ENCODE results near the gene CPXM2.

DNA sequence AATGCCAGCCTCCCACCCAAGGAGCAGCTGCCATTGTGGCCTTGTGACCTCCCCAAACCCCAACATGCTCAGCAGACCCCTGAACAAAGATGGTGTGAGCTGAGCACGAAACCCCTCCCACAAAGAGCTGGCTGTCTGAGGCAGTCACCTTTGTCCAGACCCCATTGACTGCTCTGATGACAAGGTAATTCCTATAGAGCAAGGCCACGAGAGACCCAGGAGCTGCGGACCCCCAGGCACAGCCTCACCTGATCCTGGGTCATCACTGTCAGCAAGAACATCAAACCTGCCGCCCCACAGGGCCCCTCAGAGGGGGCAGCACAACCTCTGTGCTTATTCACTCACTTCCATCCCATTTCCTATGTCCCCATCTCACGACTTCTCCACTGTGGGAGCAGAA, 102.6 kb downstream of the CPXM2 start:
- TF ChIP-seq, protein P1, sequence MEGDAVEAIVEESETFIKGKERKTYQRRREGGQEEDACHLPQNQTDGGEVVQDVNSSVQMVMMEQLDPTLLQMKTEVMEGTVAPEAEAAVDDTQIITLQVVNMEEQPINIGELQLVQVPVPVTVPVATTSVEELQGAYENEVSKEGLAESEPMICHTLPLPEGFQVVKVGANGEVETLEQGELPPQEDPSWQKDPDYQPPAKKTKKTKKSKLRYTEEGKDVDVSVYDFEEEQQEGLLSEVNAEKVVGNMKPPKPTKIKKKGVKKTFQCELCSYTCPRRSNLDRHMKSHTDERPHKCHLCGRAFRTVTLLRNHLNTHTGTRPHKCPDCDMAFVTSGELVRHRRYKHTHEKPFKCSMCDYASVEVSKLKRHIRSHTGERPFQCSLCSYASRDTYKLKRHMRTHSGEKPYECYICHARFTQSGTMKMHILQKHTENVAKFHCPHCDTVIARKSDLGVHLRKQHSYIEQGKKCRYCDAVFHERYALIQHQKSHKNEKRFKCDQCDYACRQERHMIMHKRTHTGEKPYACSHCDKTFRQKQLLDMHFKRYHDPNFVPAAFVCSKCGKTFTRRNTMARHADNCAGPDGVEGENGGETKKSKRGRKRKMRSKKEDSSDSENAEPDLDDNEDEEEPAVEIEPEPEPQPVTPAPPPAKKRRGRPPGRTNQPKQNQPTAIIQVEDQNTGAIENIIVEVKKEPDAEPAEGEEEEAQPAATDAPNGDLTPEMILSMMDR (IDR thresholded peaks at IDR 0.05; ENCODE audit: insufficient read depth, low read length): no peak
- no peak for TF ChIP-seq POLR2AphosphoS5 (IDR thresholded peaks at IDR 0.05; ENCODE audit: low read depth)
- TF ChIP-seq, protein P2, sequence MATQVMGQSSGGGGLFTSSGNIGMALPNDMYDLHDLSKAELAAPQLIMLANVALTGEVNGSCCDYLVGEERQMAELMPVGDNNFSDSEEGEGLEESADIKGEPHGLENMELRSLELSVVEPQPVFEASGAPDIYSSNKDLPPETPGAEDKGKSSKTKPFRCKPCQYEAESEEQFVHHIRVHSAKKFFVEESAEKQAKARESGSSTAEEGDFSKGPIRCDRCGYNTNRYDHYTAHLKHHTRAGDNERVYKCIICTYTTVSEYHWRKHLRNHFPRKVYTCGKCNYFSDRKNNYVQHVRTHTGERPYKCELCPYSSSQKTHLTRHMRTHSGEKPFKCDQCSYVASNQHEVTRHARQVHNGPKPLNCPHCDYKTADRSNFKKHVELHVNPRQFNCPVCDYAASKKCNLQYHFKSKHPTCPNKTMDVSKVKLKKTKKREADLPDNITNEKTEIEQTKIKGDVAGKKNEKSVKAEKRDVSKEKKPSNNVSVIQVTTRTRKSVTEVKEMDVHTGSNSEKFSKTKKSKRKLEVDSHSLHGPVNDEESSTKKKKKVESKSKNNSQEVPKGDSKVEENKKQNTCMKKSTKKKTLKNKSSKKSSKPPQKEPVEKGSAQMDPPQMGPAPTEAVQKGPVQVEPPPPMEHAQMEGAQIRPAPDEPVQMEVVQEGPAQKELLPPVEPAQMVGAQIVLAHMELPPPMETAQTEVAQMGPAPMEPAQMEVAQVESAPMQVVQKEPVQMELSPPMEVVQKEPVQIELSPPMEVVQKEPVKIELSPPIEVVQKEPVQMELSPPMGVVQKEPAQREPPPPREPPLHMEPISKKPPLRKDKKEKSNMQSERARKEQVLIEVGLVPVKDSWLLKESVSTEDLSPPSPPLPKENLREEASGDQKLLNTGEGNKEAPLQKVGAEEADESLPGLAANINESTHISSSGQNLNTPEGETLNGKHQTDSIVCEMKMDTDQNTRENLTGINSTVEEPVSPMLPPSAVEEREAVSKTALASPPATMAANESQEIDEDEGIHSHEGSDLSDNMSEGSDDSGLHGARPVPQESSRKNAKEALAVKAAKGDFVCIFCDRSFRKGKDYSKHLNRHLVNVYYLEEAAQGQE (IDR thresholded peaks at IDR 0.05; ENCODE audit: insufficient replicate concordance, low read depth): no peak
